ENCODE data around the gene PHRF1. TPM values are rescaled to one million over a fixed set of nuclear protein-coding genes. Genes with fewer than 3 reads are reported as not detected.

Gene PHRF1
- total RNA-seq, 2 experiments from 2014 or later, result 32.4 to 33.5 TPM

DNA sequence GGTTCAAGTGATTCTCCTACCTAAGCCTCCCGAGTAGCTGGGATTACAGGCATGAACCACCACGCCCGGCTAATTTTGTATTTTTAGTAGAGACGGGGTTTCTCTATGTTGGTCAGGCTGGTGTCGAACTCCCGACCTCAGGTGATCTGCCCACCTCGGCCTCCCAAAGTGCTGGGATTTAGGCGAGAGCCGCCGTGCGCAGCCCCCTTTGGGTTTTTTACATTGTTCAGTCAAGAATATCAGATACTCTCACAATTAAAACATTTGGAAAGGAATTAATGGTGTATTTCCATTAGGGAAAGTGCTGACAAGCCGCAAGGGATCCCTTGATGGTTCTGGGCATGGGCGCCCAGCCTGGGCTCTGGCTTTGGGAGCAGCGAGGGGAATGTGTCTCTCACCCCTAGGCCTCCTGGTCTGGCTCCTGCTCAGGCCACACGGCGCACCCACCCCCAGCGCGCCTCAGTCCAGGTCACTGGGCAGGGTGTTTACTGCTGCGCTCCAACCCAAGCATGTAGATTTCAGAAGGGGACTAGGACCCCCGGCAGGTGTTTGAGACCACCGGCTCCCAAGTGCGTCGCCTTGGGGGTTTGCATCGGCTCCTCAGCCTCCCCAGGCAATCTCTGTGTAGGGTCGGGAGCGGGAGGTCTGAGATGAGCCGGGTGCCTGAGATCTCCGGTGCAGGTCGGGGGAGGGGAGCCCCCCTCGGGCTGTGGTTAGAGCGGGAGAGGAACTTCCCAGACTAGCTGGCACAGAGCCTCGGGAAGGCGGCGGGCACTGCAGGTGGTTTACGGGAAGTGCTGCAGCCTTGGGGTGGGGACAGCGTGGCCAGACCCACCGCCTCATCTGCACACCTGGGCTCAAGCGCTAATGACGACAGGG is 40.3 kb downstream of the PHRF1 start:
- intact Hi-C loops (cut with micrococcal nuclease), result loop anchor here (1.0 to 5.0 kb wide), 4 partner anchors 39 to 181 kb away; partner anchors contain the start of genes DEAF1, PHRF1, SLC25A22 and TMEM80
- no peak for DNase-seq
- ChIA-PET CTCF (no interaction called here), POLR2A (interaction anchor here (0.6 to 1.4 kb wide), 3 partner anchors 23 to 40 kb away, joined by 3 to 5 read pairs (median 5); partner anchors contain the start of gene PHRF1)
- Mint-ChIP-seq H3K27me3 (no peaks in the 10 kb centered on the region), H3K4me1 (ENCODE audit: low read depth) (peaks cover 17% of the 10 kb centered on the region), H3K9me3 (no peaks in the 10 kb centered on the region), H3K4me3 (peak overlapping the region; percentile 92), H3K27ac (peak overlapping the region; percentile 92), H3K36me3 (peaks cover 25% of the 10 kb centered on the region)

DNA sequence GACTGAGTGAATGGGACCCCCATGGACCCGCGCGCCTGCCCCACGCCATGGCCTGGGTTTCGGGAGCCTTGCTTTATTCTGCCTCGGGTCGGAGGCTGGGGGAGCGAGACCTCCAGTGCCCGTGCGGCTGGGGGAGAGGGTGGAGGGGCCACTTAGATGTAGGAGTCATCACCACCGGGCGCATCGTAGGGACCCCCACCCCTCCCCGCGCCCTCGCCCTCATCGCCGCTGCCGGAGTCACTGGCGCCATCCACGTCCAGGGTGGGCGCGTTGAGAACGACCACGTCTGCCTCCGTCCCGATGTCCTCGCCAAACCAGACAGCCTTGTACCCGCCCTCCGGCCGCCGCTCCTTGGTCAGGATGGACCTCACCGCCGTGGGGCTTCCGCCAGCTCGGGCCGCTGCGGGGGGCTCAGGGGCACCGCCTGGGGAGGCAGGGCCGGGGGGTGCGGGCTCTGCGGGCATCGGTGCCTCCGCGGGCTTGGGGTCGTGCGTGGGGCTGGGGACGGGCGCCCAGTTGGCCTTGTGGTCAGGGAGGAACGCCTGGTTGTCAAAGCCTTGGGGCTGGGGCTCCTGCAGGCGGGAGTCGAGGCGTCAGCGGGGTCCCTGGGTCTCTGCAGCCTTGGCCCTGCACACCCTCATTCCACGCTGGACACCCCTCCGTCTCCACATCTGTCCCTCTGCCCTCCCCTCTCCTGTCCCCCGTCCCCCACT is 41.1 kb downstream of the PHRF1 start:
- Mint-ChIP-seq H3K9me3 (no peaks in the 10 kb centered on the region), H3K4me3 (no peak overlapping the region), H3K4me1 (ENCODE audit: low read depth) (peaks cover 15% of the 10 kb centered on the region), H3K27me3 (no peaks in the 10 kb centered on the region), H3K27ac (no peak overlapping the region), H3K36me3 (peaks cover 21% of the 10 kb centered on the region)
- CTCF ChIA-PET, result no interaction called here
- intact Hi-C loops (cut with micrococcal nuclease), result loop anchor here (2.0 to 5.0 kb wide), 3 partner anchors 40 to 180 kb away; partner anchors contain the start of genes DEAF1, PHRF1, SLC25A22 and TMEM80
- no peak for DNase-seq
- POLR2A ChIA-PET, result no interaction called here

DNA sequence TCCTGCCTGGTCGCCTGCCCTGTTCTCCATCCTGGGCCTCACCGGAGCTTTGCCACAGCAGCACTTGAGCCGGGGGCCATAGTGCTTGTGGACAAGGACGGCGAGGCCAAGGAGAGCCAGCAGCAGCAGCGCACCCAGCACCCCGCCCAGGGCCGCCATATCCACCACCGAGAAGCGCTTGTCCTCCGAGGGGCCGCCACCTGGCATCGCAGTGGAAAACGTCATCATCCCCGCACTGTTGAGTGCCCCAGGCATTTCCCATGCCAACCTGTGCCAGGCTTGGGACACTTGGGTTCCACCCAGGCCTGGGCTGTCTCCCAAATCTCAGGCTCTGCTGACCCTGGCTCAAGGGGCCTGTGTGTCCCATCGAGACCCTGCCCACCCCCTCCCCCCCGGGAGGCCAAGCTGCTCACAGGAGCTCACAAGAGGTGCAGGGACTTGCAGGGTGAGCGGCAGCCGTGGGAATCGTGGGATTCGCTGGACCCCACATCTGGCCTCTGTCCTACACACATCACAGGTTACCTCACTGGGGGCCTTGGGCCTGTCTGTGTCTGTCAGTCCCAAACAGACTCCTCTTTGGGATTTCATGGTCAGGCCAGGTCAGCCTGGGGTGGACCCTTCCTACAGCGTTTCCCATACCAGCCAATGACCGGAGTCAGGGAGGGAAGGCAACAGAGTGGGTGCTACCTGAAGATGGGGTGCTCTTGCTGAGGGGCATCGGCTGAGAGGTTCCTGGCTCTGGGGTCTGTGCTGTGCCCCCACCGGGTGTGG is 41.8 kb downstream of the PHRF1 start:
- POLR2A ChIA-PET, result no interaction called here
- H3K4me1 Mint-ChIP-seq (ENCODE audit: low read depth), result peaks cover 15% of the 10 kb centered on the region
- no peaks in the 10 kb centered on the region for H3K27me3 Mint-ChIP-seq
- intact Hi-C loops (cut with micrococcal nuclease), result loop anchor here (2.0 to 5.0 kb wide), 3 partner anchors 41 to 179 kb away; partner anchors contain the start of genes DEAF1, PHRF1, SLC25A22 and TMEM80
- H3K4me3 Mint-ChIP-seq, result no peak overlapping the region
- no peak for DNase-seq
- peaks cover 17% of the 10 kb centered on the region for H3K36me3 Mint-ChIP-seq
- H3K27ac Mint-ChIP-seq, result no peak overlapping the region
- no peaks in the 10 kb centered on the region for H3K9me3 Mint-ChIP-seq
- CTCF ChIA-PET, result no interaction called here

DNA sequence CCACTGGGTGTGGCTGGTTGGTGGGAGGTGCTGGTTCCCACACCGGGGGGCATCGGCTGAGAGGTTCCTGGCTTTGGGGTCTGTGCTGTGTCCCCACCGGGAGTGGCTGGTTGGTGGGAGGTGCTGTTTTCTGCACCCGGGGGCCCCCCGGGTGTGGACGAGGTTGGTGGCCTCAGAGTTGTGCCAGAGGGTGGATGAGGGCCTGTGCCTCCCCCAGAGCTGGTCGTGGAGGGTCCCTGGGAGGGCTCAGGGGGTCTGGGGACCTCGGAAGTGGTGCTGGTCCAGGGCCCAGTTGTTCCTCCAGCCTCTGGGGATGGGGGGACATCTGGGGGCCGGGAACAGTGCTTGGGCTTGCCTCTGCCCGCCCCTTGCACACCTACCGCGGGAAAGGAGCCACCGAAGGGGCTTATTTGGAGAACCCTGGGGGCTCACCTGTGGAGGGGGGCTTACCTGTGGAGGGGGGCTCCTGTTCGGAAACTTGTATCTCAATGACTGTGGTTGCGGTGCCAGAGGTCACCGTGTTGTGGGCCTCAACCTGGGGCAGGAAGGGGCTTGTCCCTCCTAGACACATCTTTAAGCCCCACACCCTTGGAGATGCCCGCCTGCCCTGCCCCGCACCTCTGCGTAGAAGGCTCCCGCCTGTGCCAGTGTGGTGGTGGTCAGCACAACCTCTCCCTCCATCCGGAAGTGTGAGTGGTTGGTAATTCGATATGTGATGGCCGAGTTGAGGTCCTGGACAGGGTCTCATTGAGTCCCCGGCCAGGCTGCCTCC is 42.8 kb downstream of the PHRF1 start:
- POLR2A ChIA-PET, result no interaction called here
- Mint-ChIP-seq H3K4me3 (no peak overlapping the region), H3K4me1 (ENCODE audit: low read depth) (peaks cover 9% of the 10 kb centered on the region), H3K9me3 (no peaks in the 10 kb centered on the region), H3K27me3 (no peaks in the 10 kb centered on the region), H3K36me3 (peaks cover 12% of the 10 kb centered on the region), H3K27ac (no peak overlapping the region)
- CTCF ChIA-PET, result no interaction called here
- DNase-seq, result no peak
- intact Hi-C loops (cut with micrococcal nuclease), result loop anchor here (5.0 kb wide), 2 partner anchors 42 to 178 kb away; partner anchors contain the start of genes PHRF1 and SLC25A22

DNA sequence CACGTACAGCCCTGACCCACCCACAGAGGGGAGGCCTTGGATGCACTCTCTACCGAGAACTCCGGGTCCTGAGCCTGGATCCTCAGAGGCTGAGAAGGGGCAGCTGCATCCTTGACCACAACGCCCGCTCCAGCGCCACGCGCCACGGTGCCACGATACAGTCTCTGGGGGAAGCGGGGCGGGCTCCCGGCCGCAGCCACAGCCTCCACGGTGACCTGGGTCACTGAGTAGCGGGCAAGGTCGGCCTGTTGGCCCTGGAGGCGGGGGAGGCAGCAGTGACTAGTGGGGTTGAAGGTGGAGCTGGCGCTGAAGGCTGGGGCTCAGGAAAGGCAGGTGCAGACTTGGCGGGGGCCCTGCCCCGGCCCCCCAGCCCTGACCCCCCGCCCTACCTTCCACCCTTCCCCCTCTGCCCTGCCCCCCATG is 43.4 kb downstream of the PHRF1 start:
- H3K9me3 Mint-ChIP-seq, result no peaks in the 10 kb centered on the region
- H3K4me3 Mint-ChIP-seq, result no peak overlapping the region
- H3K4me1 Mint-ChIP-seq (ENCODE audit: low read depth), result peaks cover 3% of the 10 kb centered on the region
- ChIA-PET CTCF (no interaction called here), POLR2A (no interaction called here)
- no peaks in the 10 kb centered on the region for H3K27me3 Mint-ChIP-seq
- intact Hi-C loops (cut with micrococcal nuclease), result loop anchor here (5.0 kb wide), 2 partner anchors 42 to 178 kb away; partner anchors contain the start of genes PHRF1 and SLC25A22
- DNase-seq, result no peak
- peaks cover 6% of the 10 kb centered on the region for H3K36me3 Mint-ChIP-seq
- H3K27ac Mint-ChIP-seq, result no peak overlapping the region

DNA sequence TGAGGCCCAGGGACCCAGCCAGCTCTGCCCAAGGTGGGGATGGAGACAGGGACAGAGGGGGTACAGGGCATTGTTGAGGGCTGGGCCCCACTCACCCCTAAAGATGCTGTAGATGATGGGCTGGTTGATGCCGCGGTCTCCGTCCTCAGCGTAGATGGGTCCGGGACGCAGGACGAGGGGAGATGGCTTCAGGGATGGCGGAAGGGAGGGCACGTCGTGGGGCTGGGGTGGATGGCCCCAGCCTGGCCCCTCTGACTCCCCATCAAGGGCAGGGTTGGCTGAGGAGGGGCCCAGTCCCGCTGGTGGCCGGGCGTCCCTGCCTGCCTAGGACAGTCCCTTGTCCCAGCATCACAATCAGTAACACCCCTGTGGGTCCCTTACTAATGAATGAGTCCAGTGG is 43.9 kb downstream of the PHRF1 start:
- Mint-ChIP-seq H3K4me1 (ENCODE audit: low read depth) (peaks cover 2% of the 10 kb centered on the region), H3K36me3 (peaks cover 4% of the 10 kb centered on the region), H3K9me3 (no peaks in the 10 kb centered on the region), H3K27me3 (no peaks in the 10 kb centered on the region), H3K4me3 (no peak overlapping the region), H3K27ac (no peak overlapping the region)
- ChIA-PET POLR2A (no interaction called here), CTCF (no interaction called here)
- intact Hi-C loops (cut with micrococcal nuclease), result no loop called here
- no peak for DNase-seq

DNA sequence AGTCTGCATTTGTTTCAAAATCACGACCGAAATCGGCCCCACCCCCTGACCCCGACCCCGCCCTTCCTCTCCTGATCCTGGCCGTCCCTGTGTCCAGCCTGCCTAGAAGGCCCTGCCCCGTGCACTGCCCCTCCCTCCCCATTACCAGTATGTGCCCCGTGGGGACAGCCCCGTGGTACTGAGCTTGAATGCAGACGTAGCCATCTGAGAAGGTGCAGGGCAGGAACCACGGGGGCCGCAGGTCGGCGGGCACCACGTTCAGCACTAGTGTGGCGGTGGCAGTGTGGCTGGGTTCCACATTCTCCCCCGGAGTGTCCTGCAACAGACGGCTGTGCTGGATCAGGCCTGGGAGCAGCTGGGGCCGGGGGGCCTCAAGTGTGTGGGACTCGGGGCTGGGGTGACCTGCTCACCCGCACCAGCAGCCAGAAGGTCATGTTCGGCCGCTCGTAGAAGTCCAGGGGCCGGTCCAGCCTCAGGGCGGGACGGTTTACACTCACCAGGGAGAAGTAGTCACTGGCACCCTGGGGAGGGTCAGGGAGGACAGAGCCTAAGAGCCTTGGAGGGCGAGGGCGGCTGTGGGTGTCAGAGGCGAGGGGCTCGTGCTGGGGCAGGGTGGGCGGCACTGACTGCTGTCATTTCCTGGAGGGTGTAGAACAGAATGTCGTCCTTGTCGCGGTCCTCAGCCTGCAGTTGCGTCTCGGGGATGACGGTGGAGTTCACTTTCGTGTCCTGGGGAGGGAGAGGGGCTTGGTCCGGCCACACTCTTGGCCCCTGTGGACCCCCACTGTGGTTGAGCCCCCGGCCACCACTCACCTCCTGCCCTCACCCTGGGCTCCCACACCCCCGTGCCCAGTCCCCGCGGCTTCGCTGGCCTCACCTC is 44.9 kb downstream of the PHRF1 start:
- H3K27me3 Mint-ChIP-seq, result no peaks in the 10 kb centered on the region
- ChIA-PET POLR2A (no interaction called here), CTCF (no interaction called here)

DNA sequence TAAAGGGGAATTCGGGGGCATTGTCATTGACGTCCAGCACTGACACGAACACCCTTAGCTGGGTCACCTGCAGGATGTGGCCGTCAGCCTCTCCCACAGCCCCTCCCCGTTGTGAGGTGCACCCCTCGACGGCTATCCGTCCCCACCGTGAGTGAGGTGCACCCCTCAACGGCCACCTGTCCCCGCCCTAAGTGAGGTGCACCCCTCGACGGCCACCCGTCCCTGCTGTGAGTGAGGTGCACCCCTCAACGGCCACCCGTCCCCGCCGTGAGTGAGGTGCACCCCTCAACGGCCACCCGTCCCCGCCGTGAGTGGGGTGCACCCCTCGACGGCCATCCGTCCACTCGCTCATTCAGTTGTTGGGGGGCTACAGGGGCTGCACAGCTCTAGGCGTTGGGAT is 45.6 kb downstream of the PHRF1 start:
- Mint-ChIP-seq H3K27ac (no peak overlapping the region), H3K4me3 (no peak overlapping the region), H3K9me3 (no peaks in the 10 kb centered on the region), H3K27me3 (no peaks in the 10 kb centered on the region), H3K36me3 (peaks cover 1% of the 10 kb centered on the region), H3K4me1 (ENCODE audit: low read depth) (no peaks in the 10 kb centered on the region)
- no peak for DNase-seq
- ChIA-PET CTCF (no interaction called here), POLR2A (no interaction called here)
- intact Hi-C loops (cut with micrococcal nuclease), result no loop called here

More for the DNA sequence above, 44.9 kb downstream of the PHRF1 start:
- H3K4me1 Mint-ChIP-seq (ENCODE audit: low read depth), result no peaks in the 10 kb centered on the region
- no peaks in the 10 kb centered on the region for H3K9me3 Mint-ChIP-seq
- intact Hi-C loops (cut with micrococcal nuclease), result no loop called here
- peaks cover 1% of the 10 kb centered on the region for H3K36me3 Mint-ChIP-seq
- no peak for DNase-seq
- H3K4me3 Mint-ChIP-seq, result no peak overlapping the region
- H3K27ac Mint-ChIP-seq, result no peak overlapping the region

DNA sequence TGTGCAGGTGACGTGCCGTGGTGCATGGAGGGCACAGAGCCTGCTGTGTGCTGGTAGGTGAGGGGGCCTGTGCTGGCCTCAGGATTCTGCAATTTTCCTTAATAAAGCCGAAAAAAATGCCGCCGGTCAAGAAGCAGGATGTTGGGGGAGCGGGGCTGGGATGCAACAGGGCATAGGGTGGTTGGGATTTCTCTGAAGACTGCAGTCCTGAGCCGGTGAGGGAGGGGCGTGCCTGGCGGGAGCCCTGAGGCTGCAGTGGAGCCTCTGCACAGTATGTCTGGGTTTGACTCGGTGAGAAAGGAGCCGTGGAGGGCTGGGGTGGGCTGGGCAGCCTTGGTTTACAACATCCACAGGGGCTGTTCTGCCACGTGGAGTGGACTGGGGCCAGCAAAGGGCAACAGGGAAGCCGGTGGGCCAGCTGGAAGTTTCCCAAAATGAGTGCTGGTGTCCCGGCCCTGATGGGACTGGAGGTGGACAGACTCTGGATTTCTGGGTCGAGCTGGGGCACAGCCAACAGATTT is 47.1 kb downstream of the PHRF1 start:
- ChIA-PET CTCF (no interaction called here), POLR2A (interaction anchor here (0.6 kb wide), 1 partner anchor 515 kb away, joined by 3 read pairs; no protein-coding TSS in a partner anchor)
- no peak for DNase-seq
- peaks cover 8% of the 10 kb centered on the region for H3K27me3 Mint-ChIP-seq
- no peaks in the 10 kb centered on the region for H3K9me3 Mint-ChIP-seq
- intact Hi-C loops (cut with micrococcal nuclease), result no loop called here
- H3K36me3 Mint-ChIP-seq, result peaks cover 1% of the 10 kb centered on the region
- no peak overlapping the region for H3K27ac Mint-ChIP-seq
- H3K4me1 Mint-ChIP-seq (ENCODE audit: low read depth), result peaks cover 8% of the 10 kb centered on the region
- no peak overlapping the region for H3K4me3 Mint-ChIP-seq

DNA sequence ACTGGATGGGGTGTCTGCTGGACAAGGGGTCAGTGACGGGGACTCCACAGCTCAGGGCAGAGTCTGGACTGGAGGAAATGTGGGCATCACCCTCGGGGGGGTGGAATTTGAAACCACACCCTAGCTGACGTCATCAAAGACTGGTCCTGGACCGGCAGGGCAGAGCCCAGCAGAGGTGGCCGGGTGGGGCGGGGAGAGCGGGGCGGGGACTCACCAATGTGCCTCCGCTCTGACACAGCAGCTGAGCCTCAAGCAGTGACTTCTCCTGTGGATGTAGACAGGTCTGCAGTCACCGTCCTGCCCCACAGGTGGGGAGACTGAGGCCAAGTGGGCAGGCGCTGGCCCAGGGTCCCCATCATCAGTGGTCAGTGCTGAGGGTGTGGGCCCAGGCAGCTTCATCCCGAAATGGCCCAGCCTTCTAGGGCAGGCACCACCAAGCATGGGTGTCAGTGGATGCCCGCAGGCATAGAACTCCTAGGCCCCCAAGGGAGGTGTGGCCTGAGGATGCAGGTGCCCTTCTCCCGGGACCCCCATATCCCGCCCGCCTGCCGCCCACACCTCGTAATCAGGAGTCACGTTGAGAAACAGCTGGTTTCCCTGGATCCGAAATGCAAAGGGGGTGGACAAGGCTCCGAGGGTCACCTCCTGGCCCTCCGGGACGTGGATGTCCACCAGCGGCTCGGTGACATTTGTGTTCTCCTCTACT is 47.9 kb downstream of the PHRF1 start:
- H3K27me3 Mint-ChIP-seq, result peaks cover 10% of the 10 kb centered on the region
- intact Hi-C loops (cut with micrococcal nuclease), result no loop called here
- CTCF ChIA-PET, result no interaction called here

More for the DNA sequence above, 47.9 kb downstream of the PHRF1 start:
- POLR2A ChIA-PET, result no interaction called here
- no peaks in the 10 kb centered on the region for H3K9me3 Mint-ChIP-seq
- no peak overlapping the region for H3K27ac Mint-ChIP-seq
- peaks cover 1% of the 10 kb centered on the region for H3K36me3 Mint-ChIP-seq
- no peak for DNase-seq
- H3K4me3 Mint-ChIP-seq, result no peak overlapping the region
- peaks cover 14% of the 10 kb centered on the region for H3K4me1 Mint-ChIP-seq (ENCODE audit: low read depth)

All from activated CD4-positive, alpha-beta memory T cell treated with anti-CD3 and anti-CD28 coated beads for 36 hours (primary cell).